MCF 10A (cell line): Measurements from ENCODE around the gene PPDPF. TPM values are rescaled to one million over a fixed set of nuclear protein-coding genes. Genes with fewer than 3 reads are reported as not detected.

Experiments used
- BruUV-seq: library from RNA; stranded (reverse); fragments of 400-500 nt; replicated peaks from 2 replicates; lab custom pipeline; 2021; lab: Mats Ljungman, UMichigan
- CTCF ChIA-PET: fragments of 300-600 bp; sonication (Branson Sonifier 250); formaldehyde crosslinking; extraction: SDS; loops from one replicate; lab custom pipeline; 2021; ENCODE audit warnings: antibody characterized with exemption, inconsistent platforms; lab: Yijun Ruan, JAX
- POLR2A ChIA-PET: fragments of 300-600, 350-650 bp; sonication (Branson Sonifier 250); formaldehyde crosslinking; extraction: SDS; loops from one replicate; lab custom pipeline; 2020; ENCODE audit warnings: antibody characterized with exemption, inconsistent platforms; lab: Yijun Ruan, JAX
- DNase-seq: peaks from one replicate; pipeline ENCODE4 v3.0.0-alpha.2; 2018; ENCODE audit not compliant: unreplicated experiment
- H3K27ac Mint-ChIP-seq: one replicate; pipeline ENCODE4 v1.8.0; 2022; ENCODE audit warnings: mild to moderate bottlenecking, low read depth, mixed read lengths; ENCODE audit not compliant: unreplicated experiment
- H3K27me3 Mint-ChIP-seq: one replicate; pipeline ENCODE4 v1.8.0; 2022; ENCODE audit warnings: mixed read lengths; ENCODE audit not compliant: insufficient read depth, unreplicated experiment
- H3K36me3 Mint-ChIP-seq: one replicate; pipeline ENCODE4 v1.8.0; 2022; ENCODE audit warnings: mild to moderate bottlenecking, moderate library complexity, mixed read lengths; ENCODE audit not compliant: insufficient read depth, unreplicated experiment
- H3K4me1 Mint-ChIP-seq: one replicate; pipeline ENCODE4 v1.8.0; 2022; ENCODE audit warnings: mixed read lengths; ENCODE audit not compliant: insufficient read depth, unreplicated experiment
- H3K4me3 Mint-ChIP-seq: one replicate; pipeline ENCODE4 v1.8.0; 2022; ENCODE audit warnings: mild to moderate bottlenecking, moderate library complexity, mixed read lengths; ENCODE audit not compliant: unreplicated experiment
- H3K9me3 Mint-ChIP-seq: one replicate; pipeline ENCODE4 v1.8.0; 2022; ENCODE audit warnings: mixed read lengths; ENCODE audit not compliant: unreplicated experiment
- intact Hi-C: fragments of 100-400 bp; cut with micrococcal nuclease; formaldehyde crosslinking; loops from 2 replicates; pipeline ENCODE4 v1.14.1; 2022
- total RNA-seq: library from RNA; stranded (reverse); gene quantifications from 2 replicates; pipeline ENCODE4 v1.2.3, GENCODE V29; 2022
- TF ChIP-seq, protein P1 (sequence below): fragments of 200-600 bp; IDR thresholded peaks from one replicate; pipeline ENCODE4 v1.8.0; 2022; ENCODE audit warnings: antibody characterized with exemption, mild to moderate bottlenecking; ENCODE audit not compliant: unreplicated experiment

PPDPF gene
- total RNA-seq, 1 experiment from 2014 or later: 315 TPM

DNA sequence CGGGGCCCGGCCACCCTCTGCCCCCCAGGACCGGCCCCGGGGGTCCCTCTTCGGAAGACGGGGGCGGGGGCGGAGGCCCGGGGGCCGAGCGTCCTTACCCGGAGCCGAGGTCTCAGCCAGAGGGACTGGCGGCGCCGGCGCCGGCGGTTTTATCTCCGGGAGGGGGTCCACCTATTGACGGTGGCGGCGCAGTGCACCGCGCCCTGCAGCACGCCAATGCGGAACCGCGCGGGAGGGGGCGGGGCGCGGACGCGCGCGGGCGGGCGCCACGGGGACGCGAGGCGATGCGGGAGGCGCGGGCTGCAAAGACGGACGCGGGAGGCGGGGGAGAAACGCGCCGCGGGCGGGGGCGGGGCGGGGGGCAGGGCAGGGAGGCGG is 21.6 kb upstream of the PPDPF start, which contains the start of gene EEF1A2:
TSS of gene EEF1A2 (minus strand) at position 124 of the 378 bp plus-strand sequence. CDS start 1,320 bp downstream, outside the sequence.
- Mint-ChIP-seq H3K36me3 (no peaks in the 10 kb centered on the region), H3K27ac (no peak within 1 kb of the TSS), H3K9me3 (no peaks in the 10 kb centered on the region), H3K4me1 (no peaks in the 10 kb centered on the region), H3K4me3 (peak within 1 kb of the TSS; percentile 31), H3K27me3 (no peaks in the 10 kb centered on the region)
- BruUV-seq: no TSS peak
- ChIA-PET POLR2A (no interaction called here), CTCF (no interaction called here)
- intact Hi-C loops: no loop called here
- TF ChIP-seq, protein P1, sequence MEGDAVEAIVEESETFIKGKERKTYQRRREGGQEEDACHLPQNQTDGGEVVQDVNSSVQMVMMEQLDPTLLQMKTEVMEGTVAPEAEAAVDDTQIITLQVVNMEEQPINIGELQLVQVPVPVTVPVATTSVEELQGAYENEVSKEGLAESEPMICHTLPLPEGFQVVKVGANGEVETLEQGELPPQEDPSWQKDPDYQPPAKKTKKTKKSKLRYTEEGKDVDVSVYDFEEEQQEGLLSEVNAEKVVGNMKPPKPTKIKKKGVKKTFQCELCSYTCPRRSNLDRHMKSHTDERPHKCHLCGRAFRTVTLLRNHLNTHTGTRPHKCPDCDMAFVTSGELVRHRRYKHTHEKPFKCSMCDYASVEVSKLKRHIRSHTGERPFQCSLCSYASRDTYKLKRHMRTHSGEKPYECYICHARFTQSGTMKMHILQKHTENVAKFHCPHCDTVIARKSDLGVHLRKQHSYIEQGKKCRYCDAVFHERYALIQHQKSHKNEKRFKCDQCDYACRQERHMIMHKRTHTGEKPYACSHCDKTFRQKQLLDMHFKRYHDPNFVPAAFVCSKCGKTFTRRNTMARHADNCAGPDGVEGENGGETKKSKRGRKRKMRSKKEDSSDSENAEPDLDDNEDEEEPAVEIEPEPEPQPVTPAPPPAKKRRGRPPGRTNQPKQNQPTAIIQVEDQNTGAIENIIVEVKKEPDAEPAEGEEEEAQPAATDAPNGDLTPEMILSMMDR: no peak
- no peak for DNase-seq

DNA sequence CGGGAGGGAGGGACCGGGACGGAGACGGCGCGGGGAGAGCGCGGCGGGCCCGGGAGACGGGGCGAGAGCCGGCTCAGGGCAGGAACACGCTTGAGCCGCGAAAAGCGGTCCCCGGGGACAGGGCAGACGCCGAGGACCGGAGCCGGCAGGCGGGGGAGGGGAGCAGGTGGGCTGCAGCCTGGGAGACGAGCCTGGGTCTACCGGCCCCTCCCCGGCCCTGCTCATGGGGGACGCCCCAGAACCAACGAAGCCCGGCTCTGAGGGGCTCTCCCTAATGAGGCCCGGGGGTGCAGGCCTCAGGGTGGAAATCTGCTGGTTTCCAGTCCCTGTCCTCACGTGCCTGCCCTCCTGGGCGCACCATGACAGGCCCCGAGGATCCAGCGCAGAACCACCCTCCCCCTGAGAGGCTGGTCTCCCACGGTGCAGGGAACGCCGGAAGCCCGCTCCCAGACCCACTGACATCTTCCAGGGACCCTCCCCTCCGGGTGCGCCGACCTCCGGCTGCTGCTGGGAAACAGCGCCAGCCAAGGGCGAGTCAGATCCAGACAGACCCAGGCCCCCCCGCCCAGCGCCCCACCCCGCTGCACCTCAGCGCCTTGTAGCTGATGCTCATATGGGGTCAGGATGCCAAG is 21.1 kb upstream of the PPDPF start:
- Mint-ChIP-seq H3K27ac (no peak overlapping the region), H3K36me3 (no peaks in the 10 kb centered on the region), H3K4me3 (no peak overlapping the region), H3K27me3 (no peaks in the 10 kb centered on the region), H3K9me3 (no peaks in the 10 kb centered on the region), H3K4me1 (no peaks in the 10 kb centered on the region)
- BruUV-seq: no TSS peak
- intact Hi-C loops: no loop called here
- TF ChIP-seq, protein P1: no peak
- ChIA-PET POLR2A (no interaction called here), CTCF (no interaction called here)
- DNase-seq: no peak

DNA sequence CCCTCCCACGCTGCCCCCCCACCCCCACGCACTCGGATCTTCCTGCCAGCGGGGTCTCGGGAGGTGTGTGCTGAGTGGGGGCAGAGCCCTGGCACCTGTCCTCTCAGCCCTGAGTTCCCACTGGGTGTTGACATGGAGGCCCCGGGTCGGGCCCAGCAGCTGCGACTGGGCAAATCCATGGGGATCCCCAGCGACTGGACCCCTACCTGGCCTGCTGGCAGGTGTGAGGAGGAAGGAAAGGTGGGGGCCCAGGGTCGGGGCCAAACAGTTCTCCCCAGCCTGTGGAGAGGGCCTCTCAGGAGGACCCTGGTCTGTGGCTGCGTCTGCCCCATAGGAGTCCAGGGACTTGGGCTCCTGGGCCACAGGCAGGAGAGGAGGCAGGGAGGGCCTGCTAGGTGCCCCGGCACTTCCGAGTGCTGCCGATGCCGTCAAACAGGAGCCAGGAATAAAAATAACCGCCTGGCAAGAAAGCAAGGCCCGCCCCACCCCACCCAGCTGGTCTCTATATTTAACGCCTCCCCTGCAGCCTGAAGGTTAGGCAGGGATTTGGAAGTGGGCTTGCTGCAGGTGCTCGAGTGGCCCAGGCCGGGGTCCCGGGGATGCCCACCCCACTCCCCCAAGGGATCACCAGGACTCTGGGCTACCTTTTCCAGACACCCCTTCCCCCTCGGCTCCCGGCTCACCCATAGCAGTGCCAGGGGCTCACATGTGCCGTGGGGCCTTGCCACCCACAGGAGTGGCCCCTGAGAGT is 20.2 kb upstream of the PPDPF start:
- ChIA-PET POLR2A (no interaction called here), CTCF (no interaction called here)
- Mint-ChIP-seq H3K36me3 (no peaks in the 10 kb centered on the region), H3K9me3 (no peaks in the 10 kb centered on the region), H3K4me3 (no peak overlapping the region), H3K27ac (no peak overlapping the region), H3K27me3 (no peaks in the 10 kb centered on the region), H3K4me1 (no peaks in the 10 kb centered on the region)
- TF ChIP-seq, protein P1: no peak
- intact Hi-C loops: no loop called here
- BruUV-seq: no TSS peak
- no peak for DNase-seq
